ENCODE measurements around the gene ECE2. TPM values are rescaled to one million over a fixed set of nuclear protein-coding genes. Genes with fewer than 3 reads are reported as not detected.

Gene ECE2
- total RNA-seq, 1 experiment from 2014 or later, result not detected

GRCh38 chr3:184296616-184297015 is 20.8 kb downstream of the ECE2 start:
- no peak for DNase-seq (ENCODE audit: low read depth, low spot score)
- in situ Hi-C loops (cut with HindIII; ENCODE audit: low pct_unique_long_range_greater_than_20kb, low sequenced_read_pairs), result no loop called here

DNA sequence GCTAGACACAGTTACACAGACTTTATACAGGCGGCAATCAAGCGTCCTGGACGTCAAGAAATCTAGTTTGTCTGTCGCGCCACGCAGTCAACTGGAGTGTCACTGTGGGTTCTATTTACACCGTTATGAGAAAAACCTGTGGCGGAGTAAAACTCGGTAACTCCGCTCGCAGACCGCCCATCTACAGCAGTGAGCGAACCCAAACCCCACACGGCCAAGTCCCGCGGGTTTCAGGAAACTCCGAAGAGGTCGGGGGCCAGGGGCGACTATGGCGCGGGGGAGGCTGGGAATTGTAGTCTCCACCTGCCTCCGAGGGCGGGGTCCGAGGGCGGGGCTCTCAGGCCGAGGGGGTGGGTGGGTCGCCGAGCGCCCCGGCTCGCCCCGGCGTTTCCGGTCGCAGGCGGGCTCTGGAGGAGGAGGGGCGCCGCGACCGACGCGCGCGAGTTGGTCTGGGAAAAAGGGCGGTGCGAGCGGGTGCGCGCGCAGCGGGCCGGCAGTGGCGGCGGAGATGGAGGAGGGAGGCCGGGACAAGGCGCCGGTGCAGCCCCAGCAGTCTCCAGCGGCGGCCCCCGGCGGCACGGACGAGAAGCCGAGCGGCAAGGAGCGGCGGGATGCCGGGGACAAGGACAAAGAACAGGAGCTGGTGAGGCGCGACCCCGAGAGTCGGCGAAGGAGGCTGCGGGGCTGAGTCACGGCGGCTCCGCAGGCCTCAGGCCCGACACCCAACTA is 23.1 kb downstream of the ECE2 start, which contains the start of gene PSMD2:
Gene PSMD2, plus strand, starts transcription at position 483 of the 729 bp plus-strand sequence. Its CDS starts 26 bp downstream, at position 509.
- peak; percentile 96 for DNase-seq (ENCODE audit: low read depth, low spot score)
- in situ Hi-C loops (cut with HindIII; ENCODE audit: low pct_unique_long_range_greater_than_20kb, low sequenced_read_pairs), result no loop called here

DNA sequence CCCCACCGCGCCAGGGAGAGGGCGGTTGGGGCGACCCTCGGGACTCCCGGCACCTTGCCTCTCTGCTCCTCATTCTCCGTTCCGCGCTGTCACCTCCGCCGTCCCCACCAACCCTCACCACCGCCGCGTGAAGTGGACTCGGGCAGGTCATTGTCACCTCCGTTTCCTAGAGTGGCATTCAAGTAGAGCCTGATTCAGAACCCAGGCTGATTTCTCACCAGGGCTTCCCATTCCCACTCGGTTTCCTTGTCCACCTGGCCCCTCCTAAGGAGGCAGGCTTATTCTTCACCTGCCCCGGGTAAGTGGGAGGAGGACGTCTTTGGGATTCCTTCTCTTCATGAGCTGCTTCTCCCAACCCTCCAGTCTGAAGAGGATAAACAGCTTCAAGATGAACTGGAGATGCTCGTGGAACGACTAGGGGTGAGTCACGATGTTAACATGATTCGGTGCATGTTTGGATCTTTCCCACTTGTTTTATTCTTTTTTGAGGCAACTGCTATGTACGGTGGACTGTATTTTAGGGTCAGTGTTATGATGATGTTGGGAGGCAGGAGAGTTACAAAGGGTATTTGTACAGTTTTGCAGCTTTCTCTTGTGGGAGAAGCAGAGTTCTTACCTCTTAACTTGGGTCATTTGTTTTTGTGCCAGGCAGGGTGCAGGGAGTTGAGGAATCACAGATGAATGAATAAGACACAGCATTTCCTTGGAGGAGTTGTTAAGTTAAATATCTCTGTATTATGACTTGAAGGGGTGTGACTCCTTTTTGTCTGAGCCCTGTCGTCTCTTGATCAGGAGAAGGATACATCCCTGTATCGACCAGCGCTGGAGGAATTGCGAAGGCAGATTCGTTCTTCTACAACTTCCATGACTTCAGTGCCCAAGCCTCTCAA is 23.9 kb downstream of the ECE2 start:
- DNase-seq (ENCODE audit: low read depth, low spot score), result no peak

DNA sequence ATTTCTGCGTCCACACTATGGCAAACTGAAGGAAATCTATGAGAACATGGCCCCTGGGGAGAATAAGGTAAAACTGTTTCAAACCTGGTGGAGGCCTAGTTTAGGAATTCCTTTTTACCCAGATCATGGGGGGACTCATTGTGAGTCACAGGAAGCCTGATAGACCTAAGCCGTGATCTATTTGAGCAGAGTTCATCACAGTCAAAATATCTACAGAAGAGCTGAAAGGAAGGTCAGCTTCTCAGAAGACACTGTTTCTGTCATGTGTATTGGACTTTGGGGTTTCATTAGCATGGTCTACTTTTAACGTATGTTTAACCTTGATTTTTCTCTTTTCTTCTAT is 24.5 kb downstream of the ECE2 start:
- DNase-seq (ENCODE audit: low read depth, low spot score), result no peak
- in situ Hi-C loops (cut with HindIII; ENCODE audit: low pct_unique_long_range_greater_than_20kb, low sequenced_read_pairs), result no loop called here

More for the DNA sequence above, 23.9 kb downstream of the ECE2 start:
- in situ Hi-C loops (cut with HindIII; ENCODE audit: low pct_unique_long_range_greater_than_20kb, low sequenced_read_pairs), result no loop called here

DNA sequence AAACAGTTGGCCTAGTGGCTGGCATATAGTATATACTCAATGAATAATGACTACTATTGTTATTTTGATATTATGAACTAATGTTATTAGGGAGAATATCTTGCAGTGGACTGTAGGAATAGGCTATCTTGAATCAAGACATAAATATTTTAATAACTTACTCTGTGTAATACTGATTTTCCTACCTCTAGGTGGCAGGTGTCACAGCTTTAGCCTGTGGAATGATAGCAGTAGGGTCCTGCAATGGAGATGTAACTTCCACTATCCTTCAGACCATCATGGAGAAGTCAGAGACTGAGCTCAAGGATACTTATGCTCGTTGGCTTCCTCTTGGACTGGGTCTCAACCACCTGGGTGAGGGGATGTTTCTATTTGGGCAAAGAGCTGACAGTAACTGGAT is 29.8 kb downstream of the ECE2 start:
- peak; percentile 40 for DNase-seq (ENCODE audit: low read depth, low spot score)
- in situ Hi-C loops (cut with HindIII; ENCODE audit: low pct_unique_long_range_greater_than_20kb, low sequenced_read_pairs), result no loop called here

- in situ Hi-C loops (cut with HindIII; ENCODE audit: low pct_unique_long_range_greater_than_20kb, low sequenced_read_pairs), result no loop called here
- no peak for DNase-seq (ENCODE audit: low read depth, low spot score)
Measured at GRCh38 chr3:184306341-184306972, 30.6 kb downstream of the ECE2 start.

DNA sequence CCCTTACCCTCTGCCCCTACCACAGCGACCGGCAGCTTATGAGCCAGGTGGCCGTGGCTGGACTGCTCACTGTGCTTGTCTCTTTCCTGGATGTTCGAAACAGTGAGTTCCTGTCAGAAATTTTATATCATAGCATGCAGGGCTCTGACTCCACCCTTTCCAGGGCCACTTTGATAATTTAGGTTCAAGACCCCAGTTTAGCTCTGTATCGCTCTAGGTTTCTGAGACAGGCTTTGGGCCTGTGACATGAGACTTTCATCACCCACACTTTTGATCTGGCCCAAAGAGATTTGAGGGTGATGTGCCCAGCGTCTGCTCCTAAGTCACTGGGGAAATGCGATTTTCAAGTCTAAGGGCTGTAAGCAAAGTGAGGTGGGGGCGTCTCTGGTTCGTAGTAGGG is 32.1 kb downstream of the ECE2 start:
- in situ Hi-C loops (cut with HindIII; ENCODE audit: low pct_unique_long_range_greater_than_20kb, low sequenced_read_pairs), result no loop called here
- no peak for DNase-seq (ENCODE audit: low read depth, low spot score)

DNA sequence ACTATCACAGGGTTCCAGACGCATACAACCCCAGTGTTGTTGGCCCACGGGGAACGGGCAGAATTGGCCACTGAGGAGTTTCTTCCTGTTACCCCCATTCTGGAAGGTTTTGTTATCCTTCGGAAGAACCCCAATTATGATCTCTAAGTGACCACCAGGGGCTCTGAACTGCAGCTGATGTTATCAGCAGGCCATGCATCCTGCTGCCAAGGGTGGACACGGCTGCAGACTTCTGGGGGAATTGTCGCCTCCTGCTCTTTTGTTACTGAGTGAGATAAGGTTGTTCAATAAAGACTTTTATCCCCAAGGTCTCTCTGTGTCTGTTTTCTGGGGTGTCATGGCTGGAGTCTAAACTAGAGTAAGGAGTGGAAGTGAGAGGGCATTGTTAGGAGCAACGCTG is 32.9 kb downstream of the ECE2 start:
- in situ Hi-C loops (cut with HindIII; ENCODE audit: low pct_unique_long_range_greater_than_20kb, low sequenced_read_pairs), result no loop called here
- DNase-seq (ENCODE audit: low read depth, low spot score), result no peak

- DNase-seq (ENCODE audit: low read depth, low spot score), result no peak
- in situ Hi-C loops (cut with HindIII; ENCODE audit: low pct_unique_long_range_greater_than_20kb, low sequenced_read_pairs), result no loop called here
Measured at GRCh38 chr3:184311633-184312032, 35.8 kb downstream of the ECE2 start.

GRCh38 chr3:184314363-184314699 is 38.5 kb downstream of the ECE2 start, which contains the start of gene EIF4G1:
Gene EIF4G1, plus strand, starts transcription at chr3:184314606. Its CDS starts 1,191 bp downstream, at chr3:184315797.
- peak; percentile 89 for DNase-seq (ENCODE audit: low read depth, low spot score)
- in situ Hi-C loops (cut with HindIII; ENCODE audit: low pct_unique_long_range_greater_than_20kb, low sequenced_read_pairs), result no loop called here

DNA sequence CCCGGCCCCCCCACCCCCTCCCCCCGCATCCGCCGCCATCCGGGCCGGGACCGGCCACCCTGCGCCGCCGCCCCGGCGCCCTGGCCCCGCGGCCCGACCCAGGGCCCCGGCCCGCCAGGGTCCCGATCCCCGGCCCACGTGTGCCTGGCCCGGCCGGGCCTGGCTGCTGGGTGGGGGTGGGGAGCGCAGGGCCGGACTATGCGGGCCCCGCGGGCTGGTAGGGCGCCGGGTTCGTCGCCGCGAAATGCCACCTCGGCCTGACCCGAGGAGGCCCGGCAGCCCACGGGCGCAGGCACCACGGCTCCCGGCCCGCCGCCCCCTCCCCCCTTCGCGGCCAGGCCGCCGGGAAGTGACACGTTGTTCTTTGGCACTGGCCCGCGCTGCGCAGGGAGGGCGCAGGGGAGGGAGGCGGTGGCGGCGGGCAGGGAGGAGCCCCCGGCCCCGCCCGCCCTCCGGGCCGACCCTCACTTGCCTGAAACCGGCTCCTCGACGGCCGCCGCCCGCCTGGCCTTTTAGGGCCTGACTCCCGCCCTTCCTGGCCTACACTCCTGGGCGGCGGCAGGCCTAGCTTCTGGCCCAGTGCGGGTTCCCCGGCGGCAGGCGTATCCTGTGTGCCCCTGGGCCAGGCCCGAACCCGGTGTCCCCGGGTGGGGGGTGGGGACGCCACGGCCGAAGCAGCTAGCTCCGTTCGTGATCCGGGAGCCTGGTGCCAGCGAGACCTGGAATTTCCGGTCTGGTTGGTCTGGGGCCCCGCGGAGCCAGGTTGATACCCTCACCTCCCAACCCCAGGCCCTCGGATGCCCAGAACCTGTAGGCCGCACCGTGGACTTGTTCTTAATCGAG is 39.1 kb downstream of the ECE2 start:
- DNase-seq (ENCODE audit: low read depth, low spot score), result peak; percentile 42
- in situ Hi-C loops (cut with HindIII; ENCODE audit: low pct_unique_long_range_greater_than_20kb, low sequenced_read_pairs), result no loop called here

DNA sequence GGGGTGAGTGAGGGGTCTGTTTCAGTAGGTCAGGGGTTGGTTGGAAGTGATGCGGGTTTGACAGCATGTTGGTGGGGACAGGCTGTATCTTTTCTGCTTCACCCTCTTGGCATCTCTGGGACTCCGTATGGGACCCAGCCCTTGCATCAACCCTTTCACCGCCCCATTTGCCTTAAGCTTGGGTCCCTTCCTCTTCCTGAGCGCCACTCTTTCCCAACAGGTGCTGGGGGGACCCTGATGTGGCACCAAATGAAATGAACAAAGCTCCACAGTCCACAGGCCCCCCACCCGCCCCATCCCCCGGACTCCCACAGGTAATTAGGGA is 39.7 kb downstream of the ECE2 start:
- no peak for DNase-seq (ENCODE audit: low read depth, low spot score)
- in situ Hi-C loops (cut with HindIII; ENCODE audit: low pct_unique_long_range_greater_than_20kb, low sequenced_read_pairs), result no loop called here

DNA sequence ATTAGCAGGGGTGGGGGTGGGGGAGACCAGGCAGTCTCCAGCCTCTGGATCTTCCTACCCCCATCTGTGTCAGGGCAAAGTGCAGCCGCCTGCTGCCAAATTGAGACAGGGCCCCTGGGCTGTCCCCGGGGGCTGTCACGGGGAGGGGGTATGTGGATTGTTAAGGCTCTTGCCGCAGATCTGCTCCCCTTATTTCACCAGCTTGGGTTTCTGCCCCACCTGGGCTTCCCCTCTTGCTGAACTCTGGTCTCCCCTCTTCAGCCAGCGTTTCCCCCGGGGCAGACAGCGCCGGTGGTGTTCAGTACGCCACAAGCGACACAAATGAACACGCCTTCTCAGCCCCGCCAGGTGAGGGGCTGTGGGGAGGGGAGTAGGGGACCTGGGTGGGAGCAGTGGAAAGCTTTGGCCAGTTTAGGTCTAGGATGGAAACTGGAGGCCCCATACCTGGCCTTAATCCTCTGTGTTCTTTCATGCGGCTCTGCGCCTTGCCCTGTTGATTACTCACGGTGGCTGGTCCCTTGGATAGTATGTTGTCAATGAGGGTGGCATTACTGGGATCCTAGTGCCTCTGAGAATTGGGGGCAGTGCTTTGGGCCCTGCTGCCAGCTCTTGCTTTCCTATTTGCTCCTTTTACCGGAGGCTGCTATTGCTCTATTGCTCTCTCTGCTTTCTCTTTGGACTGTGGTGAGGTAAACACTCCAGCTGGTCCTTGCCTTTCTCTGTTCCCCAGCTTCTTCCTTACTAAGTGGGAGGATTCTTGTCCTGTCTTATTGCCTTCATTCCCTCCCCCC is 40.2 kb downstream of the ECE2 start:
- in situ Hi-C loops (cut with HindIII; ENCODE audit: low pct_unique_long_range_greater_than_20kb, low sequenced_read_pairs), result no loop called here
- DNase-seq (ENCODE audit: low read depth, low spot score), result no peak

DNA sequence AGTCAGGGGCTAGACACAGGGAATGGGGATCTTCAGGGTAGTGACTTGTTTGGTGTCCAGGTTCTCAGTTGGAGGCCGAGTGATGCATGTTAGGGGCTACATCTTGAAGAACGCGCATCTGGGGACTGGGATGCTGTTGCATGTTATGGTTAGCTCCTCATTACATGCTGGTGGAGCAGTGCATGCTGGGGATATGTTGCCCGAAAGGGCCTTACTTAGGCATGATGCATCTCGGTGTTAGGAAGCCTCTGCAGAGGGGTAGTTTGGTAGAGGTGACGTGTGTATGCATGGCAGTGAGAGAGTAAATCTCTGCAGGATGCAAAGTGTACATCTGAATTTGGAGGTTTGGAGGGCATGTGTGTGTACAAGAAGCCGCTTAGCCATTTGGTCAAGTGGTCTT is 41.0 kb downstream of the ECE2 start:
- in situ Hi-C loops (cut with HindIII; ENCODE audit: low pct_unique_long_range_greater_than_20kb, low sequenced_read_pairs), result no loop called here
- no peak for DNase-seq (ENCODE audit: low read depth, low spot score)

GRCh38 chr3:184317201-184317600 is 41.4 kb downstream of the ECE2 start:
- no peak for DNase-seq (ENCODE audit: low read depth, low spot score)
- in situ Hi-C loops (cut with HindIII; ENCODE audit: low pct_unique_long_range_greater_than_20kb, low sequenced_read_pairs), result no loop called here

- peak; percentile 66 for DNase-seq (ENCODE audit: low read depth, low spot score)
- in situ Hi-C loops (cut with HindIII; ENCODE audit: low pct_unique_long_range_greater_than_20kb, low sequenced_read_pairs), result no loop called here
Measured at GRCh38 chr3:184320104-184320445, 44.3 kb downstream of the ECE2 start.

- DNase-seq (ENCODE audit: low read depth, low spot score), result no peak
- in situ Hi-C loops (cut with HindIII; ENCODE audit: low pct_unique_long_range_greater_than_20kb, low sequenced_read_pairs), result no loop called here
Measured at GRCh38 chr3:184321666-184322065, 45.8 kb downstream of the ECE2 start.
